Progenitor cell of endocrine pancreas (in vitro differentiated cells): ENCODE data around the gene HID1. TPM values are rescaled to one million over a fixed set of nuclear protein-coding genes. Genes with fewer than 3 reads are reported as not detected.
"Not testable (repeated sequence)": the region's sequence is repeated elsewhere in the genome, so short reads cannot be mapped to it uniquely, and the experiment has no call there.

Experiments
- DNase-seq: peaks from one replicate; pipeline ENCODE4 v3.0.0; 2021; ENCODE audit warnings: low spot score; ENCODE audit not compliant: unreplicated experiment
- H3K27ac Mint-ChIP-seq: 2 replicates; pipeline ENCODE4 v1.8.0; 2021; ENCODE audit warnings: mild to moderate bottlenecking, moderate library complexity, mixed read lengths
- H3K27me3 Mint-ChIP-seq: 2 replicates; pipeline ENCODE4 v1.8.0; 2021; ENCODE audit warnings: mixed read lengths
- H3K36me3 Mint-ChIP-seq: 2 replicates; pipeline ENCODE4 v1.8.0; 2022; ENCODE audit warnings: mixed read lengths; ENCODE audit not compliant: insufficient read depth
- H3K4me1 Mint-ChIP-seq: 2 replicates; pipeline ENCODE4 v1.8.0; 2021; ENCODE audit warnings: low read depth, mixed read lengths
- H3K4me3 Mint-ChIP-seq: 2 replicates; pipeline ENCODE4 v1.8.0; 2021; ENCODE audit warnings: low read depth, mild to moderate bottlenecking, moderate library complexity, mixed read lengths
- H3K9me3 Mint-ChIP-seq: 2 replicates; pipeline ENCODE4 v1.8.0; 2021; ENCODE audit warnings: low read depth, mixed read lengths
- CTCF ChIP-seq: fragments of 200-600 bp; sonication (generic); IDR thresholded peaks from one replicate; pipeline ENCODE4 v1.5.0; 2021; ENCODE audit warnings: antibody characterized with exemption, mild to moderate bottlenecking; ENCODE audit not compliant: unreplicated experiment
- total RNA-seq: library from RNA; stranded (reverse); gene quantifications from 2 replicates; pipeline ENCODE4 v1.2.1, GENCODE V29; 2021

HID1 gene
- total RNA-seq, 1 donor from 2014 or later, result 101 TPM

GRCh38 chr17:74917430-74917829, 55.1 kb downstream of the HID1 start:
- TF ChIP-seq CTCF, result no peak
- H3K4me1 Mint-ChIP-seq, result peaks cover 2% of the 10 kb centered on the region
- no peak for DNase-seq
- no peak overlapping the region for H3K4me3 Mint-ChIP-seq
- H3K27me3 Mint-ChIP-seq, result peaks cover 18% of the 10 kb centered on the region
- no peak overlapping the region for H3K27ac Mint-ChIP-seq
- no peaks in the 10 kb centered on the region for H3K36me3 Mint-ChIP-seq
- H3K9me3 Mint-ChIP-seq, result peaks cover 2% of the 10 kb centered on the region

- peaks cover 2% of the 10 kb centered on the region for H3K9me3 Mint-ChIP-seq
- no peak for TF ChIP-seq CTCF
- H3K27ac Mint-ChIP-seq, result peak overlapping the region; percentile 58
- H3K27me3 Mint-ChIP-seq, result peaks cover 15% of the 10 kb centered on the region
- H3K4me1 Mint-ChIP-seq, result peaks cover 2% of the 10 kb centered on the region
- H3K4me3 Mint-ChIP-seq, result no peak overlapping the region
- no peak for DNase-seq
- H3K36me3 Mint-ChIP-seq, result no peaks in the 10 kb centered on the region
Observed at GRCh38 chr17:74916851-74917199, 55.7 kb downstream of the HID1 start.

GRCh38 chr17:74916136-74916850, 56.3 kb downstream of the HID1 start:
- peaks cover 2% of the 10 kb centered on the region for H3K9me3 Mint-ChIP-seq
- no peaks in the 10 kb centered on the region for H3K36me3 Mint-ChIP-seq
- DNase-seq, result no peak
- peaks cover 2% of the 10 kb centered on the region for H3K4me1 Mint-ChIP-seq
- peaks cover 15% of the 10 kb centered on the region for H3K27me3 Mint-ChIP-seq
- no peak overlapping the region for H3K4me3 Mint-ChIP-seq
- no peak for TF ChIP-seq CTCF
- H3K27ac Mint-ChIP-seq, result peak overlapping the region; percentile 58

GRCh38 chr17:74911423-74911822, 61.1 kb downstream of the HID1 start:
- H3K4me3 Mint-ChIP-seq, H3K9me3 Mint-ChIP-seq, DNase-seq, H3K36me3 Mint-ChIP-seq, H3K27ac Mint-ChIP-seq, H3K4me1 Mint-ChIP-seq: not testable (repeated sequence)
- peaks cover 17% of the 10 kb centered on the region for H3K27me3 Mint-ChIP-seq

GRCh38 chr17:74909097-74909496, 63.5 kb downstream of the HID1 start:
- H3K4me3 Mint-ChIP-seq, H3K9me3 Mint-ChIP-seq, H3K27ac Mint-ChIP-seq, DNase-seq, H3K4me1 Mint-ChIP-seq, H3K36me3 Mint-ChIP-seq: not testable (repeated sequence)
- H3K27me3 Mint-ChIP-seq, result peaks cover 17% of the 10 kb centered on the region

- H3K27me3 Mint-ChIP-seq, result peaks cover 24% of the 10 kb centered on the region
- no peak for DNase-seq
- no peak for TF ChIP-seq CTCF
- H3K27ac Mint-ChIP-seq, result no peak overlapping the region
- no peaks in the 10 kb centered on the region for H3K9me3 Mint-ChIP-seq
- no peaks in the 10 kb centered on the region for H3K36me3 Mint-ChIP-seq
- H3K4me3 Mint-ChIP-seq, result no peak overlapping the region
- peaks cover 8% of the 10 kb centered on the region for H3K4me1 Mint-ChIP-seq
Observed at GRCh38 chr17:74907012-74907411, 65.5 kb downstream of the HID1 start.

GRCh38 chr17:74906214-74906793, 66.3 kb downstream of the HID1 start:
- peaks cover 29% of the 10 kb centered on the region for H3K27me3 Mint-ChIP-seq
- not testable (repeated sequence) for DNase-seq, H3K4me3 Mint-ChIP-seq, H3K9me3 Mint-ChIP-seq, H3K36me3 Mint-ChIP-seq, H3K4me1 Mint-ChIP-seq, H3K27ac Mint-ChIP-seq
